Measurements from ENCODE around the gene CPSF4.
A peak's percentile ranks its signal among the peaks of the same experiment; 100 is the strongest.

CPSF4 gene

DNA sequence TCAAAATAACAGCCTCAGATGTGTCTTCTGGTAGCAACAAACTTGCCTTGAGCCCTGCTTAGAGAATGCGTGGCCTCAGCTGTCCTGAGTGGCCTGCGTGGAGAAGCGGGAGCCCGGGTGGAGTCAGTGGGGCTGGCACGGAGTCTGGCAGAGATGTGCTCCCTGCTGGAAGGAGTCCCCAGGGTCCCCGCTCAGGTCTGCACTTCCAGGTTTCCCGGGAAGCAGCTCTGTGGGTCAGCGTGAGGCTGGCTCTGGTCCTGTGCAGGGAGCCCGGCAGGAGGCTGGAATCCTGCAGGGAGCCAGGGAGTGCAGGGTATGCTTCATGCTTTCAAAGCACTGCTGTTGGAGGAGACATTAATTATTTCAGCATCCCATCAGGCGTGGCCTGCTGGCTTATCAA is 10.1 kb downstream of the CPSF4 start:
- DNase-seq (ENCODE audit: low read depth) = no peak

DNA sequence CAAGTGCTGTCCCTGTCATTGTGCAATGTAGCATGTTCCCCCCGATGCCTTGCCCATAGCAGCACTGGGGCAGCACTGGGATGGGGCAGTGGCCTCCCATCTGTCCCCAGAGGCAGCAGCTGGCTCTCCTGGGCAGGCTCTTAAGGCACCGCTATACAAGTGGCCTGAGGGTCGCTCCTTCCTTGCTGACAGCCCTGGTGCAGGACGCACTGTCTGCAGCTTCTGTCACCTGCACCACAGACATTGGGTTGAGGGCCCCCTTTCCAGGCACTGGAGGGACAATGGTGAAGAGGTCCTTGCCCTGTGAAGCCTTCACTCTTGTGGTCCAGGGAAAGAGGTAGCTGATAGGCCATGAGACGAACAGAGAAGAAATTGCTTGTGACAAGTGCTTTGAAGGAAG is 10.6 kb downstream of the CPSF4 start:
- DNase-seq (ENCODE audit: low read depth) = no peak

DNA sequence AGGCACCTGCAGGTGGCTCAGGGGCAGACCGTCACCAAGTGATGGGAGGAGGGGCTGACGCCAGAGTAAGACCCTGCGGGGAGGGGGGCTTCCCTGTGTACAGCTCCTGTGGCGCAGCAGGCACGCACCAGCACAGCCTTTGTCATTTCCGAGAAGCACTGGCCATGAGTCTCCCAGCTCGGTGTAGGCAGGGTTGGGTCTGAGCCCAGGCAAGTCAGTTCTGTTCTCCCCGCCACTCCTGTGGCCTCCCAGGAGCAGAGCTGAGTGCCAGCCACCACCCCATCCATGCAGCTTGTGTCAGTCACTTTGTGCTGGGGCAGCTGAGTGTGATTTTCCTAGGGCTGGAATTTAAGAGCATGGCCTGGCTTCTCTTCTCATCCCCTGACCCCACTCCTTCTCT is 13.2 kb downstream of the CPSF4 start:
- no peak for DNase-seq (ENCODE audit: low read depth)

DNA sequence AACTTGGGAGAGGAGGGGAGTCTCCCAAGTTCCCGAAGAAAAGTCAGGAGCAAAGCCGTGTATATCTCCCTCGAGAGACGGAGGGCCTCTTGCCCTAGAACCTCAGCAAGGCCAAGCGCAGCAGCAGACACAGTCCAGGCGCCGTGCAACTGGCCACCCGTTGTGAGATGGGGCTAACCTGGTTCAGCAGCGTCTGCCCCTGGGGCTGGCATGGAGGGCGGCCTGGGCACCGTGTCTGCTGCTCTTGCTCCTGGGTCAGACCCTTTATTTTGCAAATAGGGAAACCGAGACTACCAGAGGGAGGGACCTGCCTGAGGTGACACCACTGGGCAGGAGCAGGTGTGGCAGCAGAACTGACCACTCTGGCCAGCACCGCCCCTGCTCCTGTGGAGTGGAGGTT is 13.8 kb downstream of the CPSF4 start:
- no peak for DNase-seq (ENCODE audit: low read depth)

DNA sequence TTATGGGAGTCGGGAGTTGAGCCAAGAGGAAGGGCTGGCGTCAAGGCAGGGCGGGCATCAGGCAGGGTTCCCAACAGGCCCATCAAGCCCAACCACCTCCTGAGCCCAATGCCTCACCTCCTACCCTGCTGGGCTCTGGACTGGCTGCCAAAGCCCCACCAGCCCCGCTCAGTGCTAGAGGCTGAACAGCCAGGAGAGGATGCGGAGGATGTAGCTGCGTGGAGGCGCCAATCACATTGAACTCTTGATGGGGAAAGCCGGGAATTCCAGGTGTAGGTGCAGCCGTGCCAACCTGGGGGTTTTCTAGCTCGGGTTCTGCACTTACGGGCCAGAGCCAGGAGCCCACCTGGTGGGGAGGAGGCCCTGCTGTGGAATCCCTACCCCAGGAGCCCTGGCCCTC is 14.4 kb downstream of the CPSF4 start:
- DNase-seq (ENCODE audit: low read depth) = no peak

DNA sequence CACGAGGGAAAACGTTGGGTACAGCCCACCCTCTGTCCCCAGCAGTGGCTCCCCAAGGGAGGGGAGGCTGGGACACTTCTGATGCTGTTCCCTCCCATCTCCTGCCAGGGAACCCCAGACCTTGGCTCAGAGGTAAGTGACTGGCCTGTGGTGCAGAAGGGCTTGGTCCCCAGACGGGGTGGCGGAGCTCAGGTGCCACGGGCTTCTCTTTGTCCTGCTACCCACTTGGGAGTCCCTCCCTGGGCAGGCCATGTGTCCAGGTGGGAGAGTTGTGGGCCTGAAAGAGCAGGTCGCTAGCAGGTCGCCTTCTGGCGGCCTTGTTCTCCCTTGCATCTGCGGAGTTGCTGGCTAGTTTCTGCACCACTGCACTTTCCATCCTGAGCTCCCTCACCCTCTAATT is 17.1 kb downstream of the CPSF4 start:
- no peak for DNase-seq (ENCODE audit: low read depth)

DNA sequence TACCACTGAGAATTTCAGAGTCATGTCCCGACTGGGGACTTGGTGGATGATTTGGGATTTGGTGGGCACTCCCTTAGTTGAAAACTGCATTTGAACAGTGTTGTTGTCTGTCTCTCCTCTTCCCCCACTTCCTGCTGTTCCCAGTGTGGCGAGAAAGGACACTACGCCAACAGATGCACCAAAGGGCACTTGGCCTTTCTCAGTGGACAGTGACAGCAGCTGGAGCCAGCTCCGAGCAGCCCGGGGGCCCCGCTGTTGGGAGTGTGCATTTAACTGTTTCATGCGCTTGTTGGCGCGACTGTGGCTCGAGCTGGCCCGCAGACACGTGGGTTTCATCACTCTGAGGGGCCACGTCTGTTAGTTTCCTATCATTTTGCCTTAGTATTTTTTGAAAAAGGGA is 17.5 kb downstream of the CPSF4 start:
- DNase-seq (ENCODE audit: low read depth) = no peak

DNA sequence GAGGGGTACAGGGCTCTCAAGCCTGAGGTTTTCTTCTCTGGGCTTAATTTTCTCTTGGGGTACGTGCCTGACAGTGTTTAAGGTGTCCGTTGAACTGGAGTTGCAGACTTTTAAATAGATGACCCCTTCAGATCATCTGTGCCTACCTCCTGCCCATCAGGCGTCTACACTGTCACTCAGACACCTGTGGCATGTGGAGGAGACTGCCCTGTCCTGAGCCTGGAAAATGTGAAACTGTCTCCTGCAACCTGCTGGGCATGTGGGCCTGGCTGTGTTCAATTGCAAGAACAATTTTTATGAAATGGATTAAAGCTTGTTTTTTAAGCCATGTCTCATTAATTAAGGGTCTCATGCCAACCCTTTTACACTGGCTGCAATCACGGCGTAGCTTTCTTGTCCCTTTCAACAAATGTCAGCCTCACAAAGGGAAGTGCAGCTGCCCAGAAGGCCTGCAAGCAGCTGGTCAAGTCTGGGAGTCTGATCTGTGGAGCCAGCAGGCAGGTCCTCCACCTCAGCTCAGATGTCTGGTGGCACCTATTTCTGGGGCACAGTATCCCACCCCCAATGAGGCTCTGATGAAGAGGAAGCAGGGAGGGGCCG is 18.4 kb downstream of the CPSF4 start:
- no peak for DNase-seq (ENCODE audit: low read depth)

DNA sequence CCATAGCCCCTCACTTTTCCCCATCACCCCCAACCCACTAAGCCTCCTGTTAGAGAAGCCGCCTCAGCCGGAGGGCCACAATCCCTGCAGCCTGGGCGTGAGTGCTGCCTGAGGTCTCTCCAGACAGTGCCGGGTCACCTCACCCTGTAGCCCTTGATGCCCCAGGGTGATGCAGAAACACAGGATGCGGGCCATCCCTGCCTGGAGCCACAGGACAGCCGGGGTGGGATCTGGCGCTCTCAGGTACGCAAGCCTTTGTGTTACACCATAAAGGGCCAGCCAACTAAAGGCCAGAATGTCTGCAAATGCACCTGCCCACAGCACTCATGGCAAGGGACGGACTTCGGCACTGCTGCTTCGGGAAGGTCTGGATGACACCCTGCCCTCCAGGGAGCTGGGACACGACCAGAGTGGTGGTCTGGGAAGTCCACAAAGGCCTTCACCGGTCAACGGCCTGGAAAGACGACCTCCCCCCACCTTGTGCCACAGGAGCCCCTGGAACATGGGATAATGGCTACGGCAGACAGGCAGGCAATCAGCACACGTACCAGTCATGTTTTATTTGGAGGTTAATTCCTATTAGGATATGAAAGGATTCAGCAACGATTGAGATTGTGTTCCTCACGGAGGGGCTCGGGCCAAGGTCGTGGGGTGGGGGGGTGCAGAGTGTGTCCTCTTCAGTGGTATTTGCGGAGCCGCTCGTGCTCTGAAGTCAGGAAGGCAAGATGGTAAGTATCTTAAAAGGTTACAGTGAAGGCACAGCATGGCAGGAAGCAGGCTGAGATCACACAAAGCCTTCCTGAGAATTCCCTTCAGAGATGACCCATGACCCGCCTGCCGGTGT is 19.1 kb downstream of the CPSF4 start:
- no peak for DNase-seq (ENCODE audit: low read depth)

DNA sequence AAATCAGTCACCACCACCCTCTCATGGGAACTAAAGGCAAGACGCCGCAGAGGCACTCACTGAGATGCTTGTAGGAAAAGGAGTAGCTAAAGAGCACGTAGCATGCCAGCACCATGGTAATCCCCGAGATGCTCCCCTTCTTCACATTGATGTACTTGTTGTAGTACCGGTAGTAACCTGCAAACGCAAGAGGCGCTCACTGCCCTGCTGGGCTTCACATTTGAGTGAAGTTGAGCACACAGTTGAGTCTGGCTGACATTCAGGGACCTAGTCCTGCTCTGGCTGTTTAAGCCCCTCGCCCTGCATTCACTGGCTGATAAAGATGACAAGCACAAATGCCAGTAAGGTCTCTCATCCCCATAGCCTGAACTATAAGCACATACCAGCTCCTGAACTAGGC is 20.3 kb downstream of the CPSF4 start:
- peak; percentile 42 for DNase-seq (ENCODE audit: low read depth)

DNA sequence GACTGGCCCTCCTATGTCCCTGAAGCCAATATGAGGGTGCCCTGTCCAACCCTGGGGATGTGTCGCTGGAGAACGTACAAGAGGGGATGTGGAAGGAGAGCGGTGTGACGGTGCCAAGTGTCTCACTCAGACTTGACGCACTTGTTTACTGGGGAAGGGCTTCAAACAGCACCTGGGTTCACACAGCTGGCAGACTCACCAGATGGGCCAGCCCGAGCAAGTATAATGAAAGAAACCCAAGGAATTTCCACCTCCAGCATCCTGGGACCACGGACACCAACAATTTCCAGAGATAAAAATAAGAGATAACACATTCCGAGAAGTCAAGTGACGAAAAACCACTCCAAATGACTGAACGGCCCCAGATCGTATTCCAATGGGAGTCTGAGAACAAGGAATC is 21.9 kb downstream of the CPSF4 start:
- no peak for DNase-seq (ENCODE audit: low read depth)

DNA sequence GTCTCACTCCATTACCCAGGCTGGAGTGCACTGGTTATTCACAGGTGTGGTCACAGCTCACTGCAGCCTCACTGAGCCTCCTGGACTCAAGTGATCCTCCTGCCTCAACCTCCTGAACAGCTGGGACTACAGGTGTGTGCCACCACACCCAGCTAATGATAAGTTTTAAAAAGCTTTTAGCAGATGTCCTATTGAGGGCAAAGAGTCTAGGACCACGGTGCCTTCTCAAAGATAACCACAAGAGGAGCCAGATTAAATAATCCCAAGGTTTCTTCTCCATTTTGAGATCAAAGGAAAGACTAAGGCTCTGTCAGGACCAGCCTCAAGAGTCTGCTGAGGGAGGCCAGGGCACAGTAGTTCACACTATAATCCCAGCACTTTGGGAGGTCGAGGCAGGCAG is 22.5 kb downstream of the CPSF4 start:
- DNase-seq (ENCODE audit: low read depth) = no peak

DNA sequence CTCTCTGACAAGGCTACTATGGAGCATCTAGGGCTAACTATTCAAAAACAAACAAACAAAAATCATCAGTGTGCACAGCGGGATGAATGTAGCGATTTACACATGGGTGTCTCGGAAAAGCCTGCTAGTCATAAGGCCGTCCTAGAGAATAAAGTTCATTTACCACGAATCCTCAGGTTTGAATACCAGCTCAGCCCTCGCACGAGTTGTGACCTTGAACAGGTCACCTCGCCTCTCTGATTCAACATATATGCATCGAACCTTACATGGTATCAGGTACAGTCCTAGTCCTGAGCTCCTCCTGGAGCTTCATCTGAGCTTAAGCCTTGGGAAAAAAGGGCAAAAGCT is 26.7 kb downstream of the CPSF4 start:
- DNase-seq (ENCODE audit: low read depth) = peak; percentile 16

DNA sequence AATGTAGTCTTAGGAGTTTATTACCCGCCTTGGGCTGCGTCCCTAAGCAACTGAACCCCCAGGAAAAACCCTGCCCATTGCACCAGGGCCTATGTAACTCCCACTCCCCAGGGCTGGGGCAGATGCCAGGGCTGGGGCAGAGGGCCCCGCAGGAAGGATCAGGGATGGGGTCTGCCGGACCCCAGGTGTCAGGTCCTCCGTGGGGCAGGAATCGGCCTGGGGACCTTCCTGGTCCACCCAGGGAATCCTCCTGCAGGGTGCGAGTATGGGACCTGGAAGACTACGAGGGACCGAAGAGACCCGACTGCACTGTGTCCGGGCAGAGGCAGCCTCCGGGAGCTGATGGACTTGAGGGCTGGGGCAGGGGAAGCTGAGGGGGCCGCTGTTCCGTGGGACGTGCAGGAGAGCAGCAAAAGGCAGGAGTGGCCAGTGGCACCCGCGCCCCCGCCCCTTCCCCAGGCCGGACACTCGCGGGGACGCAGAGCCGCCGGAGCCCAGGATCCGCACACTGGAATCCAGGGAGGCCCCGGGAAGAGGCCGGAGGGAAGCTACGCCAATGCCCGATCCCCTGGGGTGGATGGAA is 29.7 kb downstream of the CPSF4 start:
- no peak for DNase-seq (ENCODE audit: low read depth)

DNA sequence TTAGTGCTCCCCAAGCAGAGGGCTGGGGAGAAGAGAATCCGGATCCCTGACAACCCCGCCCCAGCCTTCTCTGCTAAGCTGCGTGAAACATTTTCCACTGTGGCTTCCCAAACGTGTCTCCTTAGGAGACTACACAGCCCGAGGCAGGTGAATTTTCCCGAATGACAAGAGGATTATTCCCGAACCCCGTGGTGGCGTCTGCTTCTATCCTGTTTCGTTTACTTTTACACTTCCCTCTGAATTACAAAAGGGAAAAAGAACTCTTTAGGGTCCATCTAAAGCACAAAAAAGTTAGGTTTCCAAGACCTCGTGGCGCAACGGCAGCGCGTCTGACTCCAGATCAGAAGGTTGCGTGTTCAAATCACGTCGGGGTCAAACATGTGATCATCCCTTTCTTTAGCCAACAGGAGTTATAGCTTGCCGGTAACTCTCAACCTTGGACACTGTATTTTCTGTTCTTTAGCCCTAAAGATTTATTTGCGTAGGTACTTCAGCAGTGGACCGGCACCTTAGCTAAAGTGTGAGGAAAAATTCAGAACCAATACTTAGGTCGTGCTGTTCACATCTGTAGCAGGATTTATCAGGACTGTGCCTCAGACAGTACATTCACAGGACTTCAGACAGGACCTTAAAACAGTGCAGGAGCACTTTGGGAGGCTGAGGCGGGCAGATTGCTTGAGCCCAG is 30.8 kb downstream of the CPSF4 start:
- peak; percentile 36 for DNase-seq (ENCODE audit: low read depth)

DNA sequence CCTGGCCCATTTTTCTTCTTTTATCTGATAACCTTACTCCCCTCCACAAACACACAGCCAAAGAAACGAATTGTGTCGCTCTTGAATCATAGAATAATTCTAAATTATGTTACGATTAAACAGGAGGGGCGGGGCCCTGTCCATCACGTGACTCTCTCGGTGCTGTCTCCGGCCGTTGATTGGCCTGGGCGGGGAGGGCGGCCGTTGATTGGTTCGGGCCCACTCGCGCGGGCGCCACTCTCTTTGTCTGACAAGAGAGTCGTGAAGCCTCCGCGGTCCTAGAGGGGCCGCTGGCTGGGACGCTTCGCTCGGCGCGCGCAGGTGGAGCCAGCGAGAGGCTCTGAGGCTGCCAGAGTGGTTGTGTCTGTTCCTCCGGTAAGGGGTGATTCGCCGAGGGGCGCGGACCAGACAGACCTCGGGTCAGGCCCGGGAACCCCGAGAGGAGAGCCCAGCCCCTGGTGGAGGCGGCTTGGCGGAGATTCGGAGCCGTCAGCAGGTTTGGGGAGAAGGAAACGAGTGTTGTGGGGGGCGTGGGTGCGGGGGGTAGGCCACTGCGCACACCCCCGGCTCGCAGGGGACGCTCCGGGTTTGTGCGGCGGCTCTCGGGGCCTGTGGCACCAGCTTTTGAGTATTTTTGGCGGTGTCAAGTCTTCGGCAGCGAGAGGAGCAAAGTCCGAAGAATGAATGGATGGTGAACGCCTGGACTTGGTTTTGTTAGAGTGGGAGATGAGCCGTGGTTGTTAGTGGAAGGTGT is 34.0 kb downstream of the CPSF4 start, which contains the start of gene ZNF789:
TSS of gene ZNF789 (plus strand) at position 330 of the 754 bp plus-strand sequence. CDS start 3,567 bp downstream, outside the sequence.
- DNase-seq (ENCODE audit: low read depth) = peak; percentile 96

DNA sequence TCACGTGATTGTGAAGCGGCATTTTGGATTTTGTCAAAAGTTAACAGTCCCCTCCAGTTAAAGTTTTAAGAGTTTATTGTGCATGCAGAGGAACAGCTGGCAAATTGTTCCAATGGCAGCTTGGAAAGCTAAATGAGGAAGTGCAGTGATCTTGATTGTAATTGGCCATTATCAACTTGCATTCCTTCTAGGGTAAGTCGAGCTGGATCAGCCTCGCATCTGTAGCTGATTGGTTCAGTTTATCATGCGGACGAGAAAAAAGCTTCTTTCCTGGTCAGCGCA is 34.5 kb downstream of the CPSF4 start:
- DNase-seq (ENCODE audit: low read depth) = peak; percentile 91

DNA sequence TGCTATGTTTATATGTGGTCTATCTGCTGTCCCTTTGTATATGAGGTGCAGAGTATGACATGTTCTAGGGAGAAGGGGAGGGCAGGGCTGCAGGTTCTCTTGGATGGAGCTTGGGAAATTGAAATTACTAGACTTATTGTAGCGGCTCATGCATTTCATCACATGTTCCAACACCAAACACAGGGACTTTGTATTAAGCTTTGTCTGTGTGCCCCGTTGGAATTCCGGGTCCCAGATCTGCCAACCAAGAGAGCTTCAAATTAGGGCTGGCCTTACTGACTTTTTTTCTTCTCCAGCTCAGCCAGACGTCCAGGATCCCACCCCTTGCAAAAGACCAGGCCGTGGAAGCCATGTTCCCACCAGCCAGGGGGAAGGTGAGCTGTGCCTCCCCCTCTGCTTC is 37.4 kb downstream of the CPSF4 start:
- DNase-seq (ENCODE audit: low read depth) = no peak

DNA sequence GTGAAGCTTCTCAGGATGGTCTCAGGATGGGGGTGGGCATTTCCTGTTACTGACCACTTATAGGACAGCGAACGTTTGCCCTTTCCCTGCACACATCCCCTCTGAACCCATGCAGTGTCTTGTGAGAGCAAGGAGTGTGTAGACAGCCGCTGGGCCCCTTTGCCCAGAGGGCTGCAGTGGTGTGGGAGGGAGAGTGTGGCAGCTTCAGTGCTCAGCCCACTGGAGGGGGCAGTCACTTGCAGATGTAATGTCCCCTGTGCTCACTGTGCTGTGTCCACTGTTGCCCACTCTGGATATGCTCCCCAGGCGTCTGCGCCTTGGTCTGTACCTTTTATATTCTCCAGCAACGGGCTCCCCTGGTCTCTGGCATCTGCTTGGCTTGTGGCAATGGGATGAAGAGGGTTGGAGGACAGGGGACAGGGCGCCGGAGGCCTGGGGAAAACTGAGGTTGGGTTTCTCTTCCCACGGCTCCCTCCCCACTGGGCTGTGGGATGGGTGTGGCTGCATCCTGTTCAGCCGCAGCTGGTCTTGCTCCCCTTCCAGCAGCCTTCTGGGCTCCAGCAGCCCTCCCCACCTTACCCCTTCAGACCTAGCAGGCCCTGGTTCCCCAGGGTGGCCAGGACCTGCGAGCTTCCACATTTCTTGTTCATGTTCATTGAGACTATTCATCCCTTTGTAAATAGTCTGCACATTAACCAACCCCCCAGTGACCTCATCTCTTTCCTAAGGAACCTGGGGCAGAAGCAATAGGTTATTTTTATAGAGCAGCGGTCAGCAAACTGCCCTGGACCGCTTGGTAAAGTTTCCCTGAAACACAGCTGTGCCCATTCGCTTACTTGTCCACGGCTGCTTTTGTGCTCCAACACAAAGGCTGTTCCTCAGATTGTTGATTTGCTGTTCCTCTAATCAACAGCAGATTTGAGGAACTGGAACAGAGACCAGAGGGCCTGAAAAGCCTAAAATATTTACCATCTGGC is 40.0 kb downstream of the CPSF4 start:
- DNase-seq (ENCODE audit: low read depth) = no peak

DNA sequence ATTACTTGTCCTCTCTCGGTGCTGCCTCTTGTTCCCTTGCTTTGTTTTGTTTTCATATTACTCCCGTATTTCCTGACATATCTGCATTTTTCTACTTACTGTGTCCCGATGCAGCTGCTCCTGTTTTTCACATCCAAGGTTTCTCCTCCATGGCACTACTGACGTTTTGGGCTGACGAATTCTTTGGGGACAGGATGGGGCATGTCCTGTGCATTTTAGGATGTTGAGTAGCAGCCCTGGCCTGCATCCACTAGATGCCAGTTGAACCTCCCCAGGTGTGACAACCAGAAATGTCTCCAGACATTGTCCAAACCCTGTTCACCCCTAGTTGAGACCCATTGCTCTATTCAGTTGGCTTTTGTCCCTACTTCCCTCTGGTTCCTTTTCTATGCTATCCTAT is 46.4 kb downstream of the CPSF4 start:
- no peak for DNase-seq (ENCODE audit: low read depth)

DNA sequence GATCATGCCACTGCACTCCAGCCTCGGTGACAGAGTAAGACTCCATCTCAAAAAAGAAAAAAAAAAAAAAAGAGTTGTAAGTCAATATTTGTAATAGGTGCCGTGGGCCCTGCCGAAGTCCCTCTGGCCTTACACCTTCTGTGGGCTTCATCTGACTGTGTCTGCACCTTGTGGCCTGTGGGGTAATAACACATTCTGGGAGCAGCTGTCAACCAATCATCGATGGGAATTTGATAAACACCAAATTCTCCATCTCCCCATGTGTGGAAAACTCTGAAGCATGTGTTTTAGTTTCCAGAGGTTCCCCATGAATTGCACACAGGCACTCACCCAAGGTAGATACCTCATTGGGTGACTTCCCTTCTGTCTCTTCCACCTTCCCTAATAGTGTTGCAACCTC is 50.5 kb downstream of the CPSF4 start:
- no peak for DNase-seq (ENCODE audit: low read depth)
